SJSA1 (cell line): ENCODE results near the gene SKP1. TPM values are rescaled to one million over a fixed set of nuclear protein-coding genes. Genes with fewer than 3 reads are reported as not detected.

Experiments used
- DNase-seq, 2 experiments: peaks; one replicate each; pipeline ENCODE4 v3.0.0-alpha.2; 2015 to 2020; ENCODE audit warnings: low spot score in 2 of 2, low read depth in 1 of 2
- H3K27ac ChIP-seq: fragments of 250-450 bp; sonication (Bioruptor Pico); 2 replicates; pipeline ENCODE4 v1.5.1; 2020; ENCODE audit warnings: mild to moderate bottlenecking, moderate library complexity
- H3K27me3 ChIP-seq: fragments of 250-450 bp; sonication (Bioruptor Pico); replicated peaks from 2 replicates; pipeline ENCODE4 v1.5.1; 2020; ENCODE audit warnings: mild to moderate bottlenecking, moderate library complexity
- H3K36me3 ChIP-seq: fragments of 250-450 bp; sonication (Bioruptor Pico); 2 replicates; pipeline ENCODE4 v1.5.1; 2020; ENCODE audit warnings: mild to moderate bottlenecking
- H3K4me1 ChIP-seq: fragments of 250-450 bp; sonication (Bioruptor Pico); replicated peaks from 2 replicates; pipeline ENCODE4 v1.6.1; 2021; ENCODE audit warnings: mild to moderate bottlenecking
- H3K4me3 ChIP-seq: fragments of 250-450 bp; sonication (Bioruptor Pico); 2 replicates; pipeline ENCODE4 v1.5.1; 2020; ENCODE audit warnings: mild to moderate bottlenecking
- H3K9me3 ChIP-seq: fragments of 250-450 bp; sonication (Bioruptor Pico); replicated peaks from 2 replicates; pipeline ENCODE4 v1.5.1; 2020; ENCODE audit warnings: mild to moderate bottlenecking
- total RNA-seq: library from RNA; depleted of rRNA; stranded (reverse); fragments of >200 nt; shearing (Covaris generic); gene quantifications from 2 replicates; pipeline ENCODE4 v1.2.3, GENCODE V29; 2014; rRNA removed

SKP1 gene
- total RNA-seq, 1 experiment from 2014 or later: 636 TPM

DNA sequence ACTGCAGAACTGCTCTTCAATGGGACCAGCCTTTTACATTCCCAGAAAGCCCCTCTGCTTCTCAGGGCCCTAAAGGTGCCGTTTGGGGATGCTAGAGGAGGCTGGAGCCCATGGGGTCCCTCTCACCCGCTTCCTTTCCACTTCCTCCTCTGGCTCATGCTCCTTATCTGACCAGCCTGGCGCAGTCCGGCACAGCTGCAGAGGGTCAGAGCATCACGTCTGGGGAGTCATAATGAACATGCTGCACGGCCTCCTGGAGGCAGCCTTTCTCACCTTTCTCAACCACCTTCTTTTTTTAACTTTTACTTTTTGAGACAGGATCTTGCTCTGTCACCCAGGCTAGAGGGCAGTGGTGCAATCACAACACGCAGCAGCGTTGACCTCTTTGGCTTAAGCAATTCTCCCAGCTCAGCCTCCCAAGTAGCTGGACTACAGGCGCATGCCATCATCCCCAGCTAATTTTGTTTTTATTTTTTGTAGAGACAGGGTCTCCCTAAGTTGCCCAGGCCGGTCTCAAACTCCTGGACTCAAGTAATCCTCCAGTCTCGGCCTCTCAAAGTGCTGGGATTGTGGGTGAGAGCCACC, 77.4 kb downstream of the SKP1 start:
- peak overlapping the region; percentile 77 for H3K27ac ChIP-seq
- H3K9me3 ChIP-seq: no peaks in the 10 kb centered on the region
- H3K36me3 ChIP-seq: no peaks in the 10 kb centered on the region
- DNase-seq: no peak
- peaks cover 40% of the 10 kb centered on the region for H3K4me1 ChIP-seq
- no peak overlapping the region for H3K4me3 ChIP-seq
- H3K27me3 ChIP-seq: no peaks in the 10 kb centered on the region

Other genes with a start within 250 kb of the SKP1 start
- 137 and 198 TPM in 2 replicates for gene C5orf15, start 208.3 kb downstream of the SKP1 start, total RNA-seq
- 369 and 432 TPM in 2 replicates for gene VDAC1, start 172.0 kb downstream of the SKP1 start, total RNA-seq
- 17.8 and 33.5 TPM in 2 replicates for gene TCF7, start 62.3 kb downstream of the SKP1 start, total RNA-seq
- gene PPP2CA, start 49.1 kb upstream of the SKP1 start, total RNA-seq: 445 and 446 TPM in 2 replicates
- 0.13 and 0.34 TPM in 2 replicates for gene CDKL3, start 190.2 kb upstream of the SKP1 start, total RNA-seq
- 54.4 and 55.8 TPM in 2 replicates for gene UBE2B, start 194.6 kb upstream of the SKP1 start, total RNA-seq
- gene CDKN2AIPNL, start 234.9 kb upstream of the SKP1 start, total RNA-seq: 65.1 and 106 TPM in 2 replicates